Neural crest cell (in vitro differentiated cells): ENCODE measurements around the gene PPP3CA. TPM values are rescaled to one million over a fixed set of nuclear protein-coding genes. Genes with fewer than 3 reads are reported as not detected.

Experiments
- DNase-seq: peaks from one replicate; pipeline ENCODE4 v3.0.0; 2021; ENCODE audit warnings: low read depth, mixed read lengths, low spot score
- H3K27ac Mint-ChIP-seq: one replicate; pipeline ENCODE4 v1.8.0; 2021; ENCODE audit warnings: mild to moderate bottlenecking, mixed read lengths; ENCODE audit not compliant: unreplicated experiment
- H3K27me3 Mint-ChIP-seq: 2 replicates; pipeline ENCODE4 v1.8.0; 2021; ENCODE audit warnings: low read depth, mild to moderate bottlenecking, mixed read lengths
- H3K36me3 Mint-ChIP-seq: 2 replicates; pipeline ENCODE4 v1.8.0; 2021; ENCODE audit warnings: low read depth, mild to moderate bottlenecking, mixed read lengths
- H3K4me1 Mint-ChIP-seq: 2 replicates; pipeline ENCODE4 v1.8.0; 2021; ENCODE audit warnings: mixed read lengths
- H3K4me3 Mint-ChIP-seq: one replicate; pipeline ENCODE4 v1.8.0; 2021; ENCODE audit warnings: mild to moderate bottlenecking, mixed read lengths
- H3K9me3 Mint-ChIP-seq: 2 replicates; pipeline ENCODE4 v1.8.0; 2021; ENCODE audit warnings: mixed read lengths
- total RNA-seq: library from RNA; stranded (reverse); gene quantifications from 2 replicates; pipeline ENCODE4 v1.2.1, GENCODE V29; 2021
- TF ChIP-seq, protein P1 (sequence below): fragments of 200-600 bp; sonication (generic); conservative IDR thresholded peaks from 2 replicates; pipeline ENCODE4 v1.5.0; 2021; ENCODE audit warnings: antibody characterized with exemption, mild to moderate bottlenecking

The PPP3CA gene
- total RNA-seq, 1 donor from 2014 or later, result 12.2 TPM

DNA sequence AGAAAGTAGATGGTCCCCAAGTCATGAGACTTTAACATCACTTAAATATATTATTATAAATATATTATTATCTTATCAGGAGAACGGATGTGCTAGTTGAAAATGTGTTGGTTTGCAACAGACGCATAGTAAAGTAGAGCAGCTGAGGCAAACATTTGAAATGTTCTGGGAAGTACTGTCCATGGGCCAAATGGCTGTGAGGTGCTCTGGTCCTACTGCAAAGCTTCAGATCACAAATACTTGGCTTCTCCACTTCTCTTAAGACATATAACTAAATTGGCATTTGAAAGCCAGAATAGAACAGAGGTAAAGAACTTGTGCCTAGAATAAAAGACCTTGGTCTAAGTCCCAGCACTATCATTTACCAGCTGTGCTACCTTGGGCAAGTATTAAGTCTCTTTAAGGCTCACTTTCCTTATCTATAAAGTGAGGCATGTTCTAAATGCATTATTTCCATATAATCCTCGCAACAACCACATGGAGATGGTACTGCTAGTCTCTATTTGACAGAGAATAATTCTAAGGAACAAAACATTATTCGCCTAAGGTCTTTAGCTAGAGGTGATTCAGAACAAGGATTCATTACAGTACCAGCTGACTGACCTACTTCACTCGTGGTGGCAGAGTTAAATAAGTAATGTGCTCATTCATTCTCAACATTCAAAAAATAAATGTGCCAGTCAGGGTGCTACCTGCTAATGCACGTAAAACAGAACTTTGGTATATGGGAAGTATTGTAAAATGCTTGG is 297.1 kb downstream of the PPP3CA start:
- no peak overlapping the region for H3K27ac Mint-ChIP-seq
- H3K9me3 Mint-ChIP-seq, result no peaks in the 10 kb centered on the region
- no peaks in the 10 kb centered on the region for H3K27me3 Mint-ChIP-seq
- H3K36me3 Mint-ChIP-seq, result no peaks in the 10 kb centered on the region
- H3K4me3 Mint-ChIP-seq, result no peak overlapping the region
- TF ChIP-seq, protein P1, sequence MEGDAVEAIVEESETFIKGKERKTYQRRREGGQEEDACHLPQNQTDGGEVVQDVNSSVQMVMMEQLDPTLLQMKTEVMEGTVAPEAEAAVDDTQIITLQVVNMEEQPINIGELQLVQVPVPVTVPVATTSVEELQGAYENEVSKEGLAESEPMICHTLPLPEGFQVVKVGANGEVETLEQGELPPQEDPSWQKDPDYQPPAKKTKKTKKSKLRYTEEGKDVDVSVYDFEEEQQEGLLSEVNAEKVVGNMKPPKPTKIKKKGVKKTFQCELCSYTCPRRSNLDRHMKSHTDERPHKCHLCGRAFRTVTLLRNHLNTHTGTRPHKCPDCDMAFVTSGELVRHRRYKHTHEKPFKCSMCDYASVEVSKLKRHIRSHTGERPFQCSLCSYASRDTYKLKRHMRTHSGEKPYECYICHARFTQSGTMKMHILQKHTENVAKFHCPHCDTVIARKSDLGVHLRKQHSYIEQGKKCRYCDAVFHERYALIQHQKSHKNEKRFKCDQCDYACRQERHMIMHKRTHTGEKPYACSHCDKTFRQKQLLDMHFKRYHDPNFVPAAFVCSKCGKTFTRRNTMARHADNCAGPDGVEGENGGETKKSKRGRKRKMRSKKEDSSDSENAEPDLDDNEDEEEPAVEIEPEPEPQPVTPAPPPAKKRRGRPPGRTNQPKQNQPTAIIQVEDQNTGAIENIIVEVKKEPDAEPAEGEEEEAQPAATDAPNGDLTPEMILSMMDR, result no peak
- DNase-seq, result no peak
- H3K4me1 Mint-ChIP-seq, result peaks cover 18% of the 10 kb centered on the region

- no peaks in the 10 kb centered on the region for H3K27me3 Mint-ChIP-seq
- no peaks in the 10 kb centered on the region for H3K36me3 Mint-ChIP-seq
- DNase-seq, result no peak
- no peak overlapping the region for H3K4me3 Mint-ChIP-seq
- peaks cover 18% of the 10 kb centered on the region for H3K4me1 Mint-ChIP-seq
- H3K27ac Mint-ChIP-seq, result no peak overlapping the region
- H3K9me3 Mint-ChIP-seq, result no peaks in the 10 kb centered on the region
- TF ChIP-seq, protein P1, result no peak
These were observed 297.8 kb downstream of the PPP3CA start for GRCh38 chr4:101049549-101050001.

DNA sequence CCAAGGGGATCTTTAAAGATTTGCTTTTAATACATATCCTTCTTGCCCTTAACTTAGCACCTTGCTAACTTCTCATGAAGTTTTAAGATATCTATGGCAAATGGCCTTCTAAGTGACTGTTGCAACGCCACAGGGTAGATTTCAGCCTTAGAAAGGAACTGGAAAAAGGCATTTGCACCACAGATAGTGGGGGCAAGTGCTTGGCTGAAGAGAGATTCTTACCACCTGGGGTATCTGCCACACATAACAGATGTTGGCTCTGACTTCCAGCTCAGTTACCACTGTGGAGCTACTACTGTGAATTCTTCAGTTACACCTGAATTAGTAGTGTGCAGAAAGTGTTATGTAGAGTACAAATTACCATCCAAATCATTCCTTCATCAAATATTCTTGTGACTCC is 302.6 kb downstream of the PPP3CA start:
- Mint-ChIP-seq H3K4me1 (peaks cover 5% of the 10 kb centered on the region), H3K27ac (no peak overlapping the region), H3K27me3 (no peaks in the 10 kb centered on the region), H3K36me3 (no peaks in the 10 kb centered on the region), H3K9me3 (no peaks in the 10 kb centered on the region), H3K4me3 (no peak overlapping the region)
- no peak for DNase-seq
- TF ChIP-seq, protein P1, result no peak

DNA sequence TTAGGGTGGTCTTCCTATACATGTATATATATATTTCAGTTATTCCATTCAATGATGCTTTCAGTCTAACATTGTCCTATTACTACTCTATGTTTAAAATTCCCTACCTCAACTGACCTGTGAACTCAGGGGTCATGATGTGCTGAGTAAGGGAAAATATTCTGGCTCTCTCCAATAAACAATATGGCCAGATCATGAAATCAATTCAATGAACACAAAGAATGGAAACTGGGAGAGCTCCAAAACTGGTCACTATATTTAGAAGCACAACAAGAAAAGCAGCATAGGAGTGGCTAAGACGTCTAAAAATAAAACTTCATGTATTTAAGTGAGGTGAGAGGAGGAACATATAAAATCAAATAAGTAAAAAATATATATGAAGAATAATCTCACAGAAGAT is 304.5 kb downstream of the PPP3CA start:
- Mint-ChIP-seq H3K36me3 (peaks cover 2% of the 10 kb centered on the region), H3K4me3 (no peak overlapping the region), H3K27ac (no peak overlapping the region), H3K9me3 (no peaks in the 10 kb centered on the region), H3K27me3 (no peaks in the 10 kb centered on the region), H3K4me1 (no peaks in the 10 kb centered on the region)
- TF ChIP-seq, protein P1, result no peak
- no peak for DNase-seq

GRCh38 chr4:101040776-101041175 is 306.6 kb downstream of the PPP3CA start:
- no peaks in the 10 kb centered on the region for H3K4me1 Mint-ChIP-seq

More at GRCh38 chr4:101040776-101041175, 306.6 kb downstream of the PPP3CA start:
- TF ChIP-seq, protein P1, result no peak
- H3K4me3 Mint-ChIP-seq, result no peak overlapping the region
- DNase-seq, result no peak
- no peak overlapping the region for H3K27ac Mint-ChIP-seq
- no peaks in the 10 kb centered on the region for H3K9me3 Mint-ChIP-seq
- H3K36me3 Mint-ChIP-seq, result peaks cover 6% of the 10 kb centered on the region
- no peaks in the 10 kb centered on the region for H3K27me3 Mint-ChIP-seq
